ENCODE data around the gene BRIP1. TPM values are rescaled to one million over a fixed set of nuclear protein-coding genes. Genes with fewer than 3 reads are reported as not detected.

BRIP1 gene
- total and polyA plus RNA-seq, 2 experiments from 2014 or later, result 8.0 to 23.1 TPM

GRCh38 chr17:61729690-61730268 is 133.5 kb downstream of the BRIP1 start:
- Histone ChIP-seq H3F3A (replicated peaks; ENCODE audit: low read depth) (no peaks in the 10 kb centered on the region), H3K79me2 (replicated peaks; ENCODE audit: insufficient read depth) (no peaks in the 10 kb centered on the region), H3K27me3 (ENCODE audit: insufficient read depth) (no peaks in the 10 kb centered on the region), H3K4me2 (no peak overlapping the region), H3K4me1 (ENCODE audit: insufficient read depth) (no peaks in the 10 kb centered on the region), H3K9me2 (ENCODE audit: insufficient read depth) (no peaks in the 10 kb centered on the region), H3K27ac (ENCODE audit: low read depth) (no peak overlapping the region), H3K36me3 (ENCODE audit: insufficient read depth) (no peaks in the 10 kb centered on the region), H3K4me3 (no peak overlapping the region), H4K20me1 (replicated peaks; ENCODE audit: insufficient read depth) (no peaks in the 10 kb centered on the region), H2AFZ (no peak overlapping the region)
- H3K36me3 Mint-ChIP-seq (ENCODE audit: low read depth), result peaks cover 6% of the 10 kb centered on the region; the same call in 1 of the 3 replicates
- H3K4me3 Mint-ChIP-seq, result no peak overlapping the region
- no peak overlapping the region for H3K27ac Mint-ChIP-seq
- H3K4me1 Mint-ChIP-seq, result no peaks in the 10 kb centered on the region
- DNase-seq (ENCODE audit: low spot score) (peak; percentile 8), ATAC-seq (no peak)
- H3K27me3 Mint-ChIP-seq (ENCODE audit: insufficient read depth, low read depth, poor library complexity), result no peaks in the 10 kb centered on the region
- TF ChIP-seq CTCF (conservative IDR thresholded peaks at IDR 0.05; ENCODE audit: low read depth in 2 of 2) (peak in 1 of 2 experiments; percentile 15; a peak in 1 of 4 replicates), POLR2AphosphoS5 (IDR thresholded peaks at IDR 0.05; ENCODE audit: low read depth) (no peak)
- no peaks in the 10 kb centered on the region for H3K9me3 Mint-ChIP-seq

GRCh38 chr17:61728297-61728836 is 135.0 kb downstream of the BRIP1 start:
- Histone ChIP-seq H3K4me1 (ENCODE audit: insufficient read depth) (no peaks in the 10 kb centered on the region), H4K20me1 (replicated peaks; ENCODE audit: insufficient read depth) (no peaks in the 10 kb centered on the region), H3K36me3 (ENCODE audit: insufficient read depth) (no peaks in the 10 kb centered on the region), H3K4me2 (no peak overlapping the region), H3K79me2 (replicated peaks; ENCODE audit: insufficient read depth) (no peaks in the 10 kb centered on the region), H3K4me3 (no peak overlapping the region), H3F3A (replicated peaks; ENCODE audit: low read depth) (no peaks in the 10 kb centered on the region), H2AFZ (no peak overlapping the region), H3K27me3 (ENCODE audit: insufficient read depth) (no peaks in the 10 kb centered on the region), H3K27ac (ENCODE audit: low read depth) (no peak overlapping the region), H3K9me2 (ENCODE audit: insufficient read depth) (no peaks in the 10 kb centered on the region)
- peaks cover 6% of the 10 kb centered on the region; the same call in 1 of the 3 replicates for H3K36me3 Mint-ChIP-seq (ENCODE audit: low read depth)
- H3K4me1 Mint-ChIP-seq, result no peaks in the 10 kb centered on the region
- no peaks in the 10 kb centered on the region for H3K9me3 Mint-ChIP-seq
- no peak overlapping the region for H3K4me3 Mint-ChIP-seq
- DNase-seq (ENCODE audit: low spot score), result no peak
- H3K27me3 Mint-ChIP-seq (ENCODE audit: insufficient read depth, low read depth, poor library complexity), result no peaks in the 10 kb centered on the region
- ATAC-seq, result no peak
- peak overlapping the region; percentile 21; the same call in 1 of the 2 replicates for H3K27ac Mint-ChIP-seq
- TF ChIP-seq STAT1 (IDR thresholded peaks at IDR 0.05; ENCODE audit: unreplicated experiment) (no peak), EZH2 (IDR thresholded peaks at IDR 0.05; ENCODE audit: low read depth, unreplicated experiment) (no peak), EZH2phosphoT487 (IDR thresholded peaks at IDR 0.05; ENCODE audit: unreplicated experiment) (no peak), CREB1 (CRISPR knock-in tag; IDR thresholded peaks at IDR 0.05; ENCODE audit: low read depth) (no peak), JUNB (IDR thresholded peaks at IDR 0.05; ENCODE audit: unreplicated experiment) (no peak), ZNF114 (CRISPR knock-in tag; IDR thresholded peaks at IDR 0.05) (no peak), ZNF331 (CRISPR knock-in tag; IDR thresholded peaks at IDR 0.05; ENCODE audit: low read depth) (no peak), NANOG (IDR thresholded peaks at IDR 0.05; ENCODE audit: borderline replicate concordance) (no peak), ZNF462 (CRISPR knock-in tag; IDR thresholded peaks at IDR 0.05) (no peak)

All from GM23338 (cell line).